GM12801 (cell line): ENCODE data around the gene GPATCH2L.

Experiments used
- TF ChIP-seq, protein P1 (sequence below): IDR thresholded peaks from one replicate; pipeline ENCODE4 v1.5.1; 2011; ENCODE audit warnings: control low read depth; ENCODE audit not compliant: insufficient read length; ENCODE audit errors: extremely low read depth

The GPATCH2L gene

DNA sequence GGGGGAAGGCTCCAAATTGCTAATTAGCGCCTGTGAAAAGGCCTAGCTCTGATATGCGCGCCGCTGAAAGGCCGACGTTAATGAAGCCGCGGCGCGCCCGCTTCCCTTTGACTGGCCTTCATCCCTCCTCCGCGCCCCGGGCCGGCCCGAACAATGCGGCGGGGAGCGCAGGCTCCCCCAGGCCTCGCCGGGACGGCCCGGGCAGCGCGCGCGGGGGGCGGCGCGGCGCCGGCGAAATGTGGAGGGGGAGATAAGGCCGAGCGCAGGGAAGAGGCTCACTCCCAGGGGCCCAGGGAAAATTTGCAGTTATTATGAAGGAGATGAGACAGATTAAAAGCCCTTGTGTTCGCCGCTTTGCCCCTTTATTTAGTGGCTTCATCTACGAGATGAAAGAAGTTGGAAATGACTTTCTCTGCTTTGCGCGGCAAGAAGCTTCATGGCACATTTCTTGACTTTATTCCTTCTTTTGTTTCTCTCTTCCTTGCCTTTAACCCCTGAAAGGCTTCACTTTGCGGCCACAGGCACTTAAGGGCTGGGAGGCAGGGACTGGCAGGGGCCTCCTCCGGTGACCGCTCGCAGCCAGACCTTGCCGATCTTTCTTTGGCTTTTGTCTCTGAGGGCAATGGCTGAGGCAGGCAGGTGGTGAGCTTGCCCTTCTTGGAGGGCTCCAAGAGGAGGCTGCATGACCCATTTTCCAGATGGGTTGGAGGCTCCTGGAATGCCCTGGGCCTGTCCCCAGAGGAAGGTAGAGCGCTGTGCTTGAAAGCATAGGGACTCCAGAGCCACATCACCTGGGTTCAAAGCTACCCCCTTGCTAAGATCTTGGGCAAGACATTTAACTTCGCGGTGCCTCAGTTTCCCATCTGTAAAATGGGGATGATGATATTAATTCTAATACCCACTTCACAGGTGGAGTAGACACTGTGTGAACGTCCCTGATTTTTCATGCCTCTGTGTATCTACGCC lies 12.7 kb upstream of the GPATCH2L start:
- TF ChIP-seq, protein P1, sequence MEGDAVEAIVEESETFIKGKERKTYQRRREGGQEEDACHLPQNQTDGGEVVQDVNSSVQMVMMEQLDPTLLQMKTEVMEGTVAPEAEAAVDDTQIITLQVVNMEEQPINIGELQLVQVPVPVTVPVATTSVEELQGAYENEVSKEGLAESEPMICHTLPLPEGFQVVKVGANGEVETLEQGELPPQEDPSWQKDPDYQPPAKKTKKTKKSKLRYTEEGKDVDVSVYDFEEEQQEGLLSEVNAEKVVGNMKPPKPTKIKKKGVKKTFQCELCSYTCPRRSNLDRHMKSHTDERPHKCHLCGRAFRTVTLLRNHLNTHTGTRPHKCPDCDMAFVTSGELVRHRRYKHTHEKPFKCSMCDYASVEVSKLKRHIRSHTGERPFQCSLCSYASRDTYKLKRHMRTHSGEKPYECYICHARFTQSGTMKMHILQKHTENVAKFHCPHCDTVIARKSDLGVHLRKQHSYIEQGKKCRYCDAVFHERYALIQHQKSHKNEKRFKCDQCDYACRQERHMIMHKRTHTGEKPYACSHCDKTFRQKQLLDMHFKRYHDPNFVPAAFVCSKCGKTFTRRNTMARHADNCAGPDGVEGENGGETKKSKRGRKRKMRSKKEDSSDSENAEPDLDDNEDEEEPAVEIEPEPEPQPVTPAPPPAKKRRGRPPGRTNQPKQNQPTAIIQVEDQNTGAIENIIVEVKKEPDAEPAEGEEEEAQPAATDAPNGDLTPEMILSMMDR, result no peak

DNA sequence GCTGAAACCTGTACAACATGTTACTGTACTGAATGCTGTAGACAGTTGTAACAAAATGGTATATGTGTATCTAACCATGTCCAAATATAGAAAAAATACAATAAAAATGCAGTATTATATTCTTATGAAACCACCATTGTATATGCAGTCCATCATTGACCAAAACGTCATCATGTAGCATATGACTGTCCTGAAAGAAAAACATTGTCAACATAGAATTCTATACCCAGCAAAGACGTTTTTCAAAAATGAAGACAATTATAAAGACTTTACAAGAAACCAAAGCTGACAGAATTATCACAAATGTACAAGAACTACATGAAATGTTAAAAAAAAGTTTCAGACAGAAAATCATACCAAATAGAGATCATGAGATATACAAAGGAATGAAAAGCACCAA lies 8.1 kb upstream of the GPATCH2L start:
- TF ChIP-seq, protein P1, result no peak

- TF ChIP-seq, protein P1, result no peak
These were observed 4.7 kb upstream of the GPATCH2L start for GRCh38 chr14:76146976-76147375.

GRCh38 chr14:76149196-76149595 lies 2.5 kb upstream of the GPATCH2L start:
- TF ChIP-seq, protein P1, result no peak

GRCh38 chr14:76152333-76152681 lies 585 bp downstream of the GPATCH2L start:
- TF ChIP-seq, protein P1, result no peak

GRCh38 chr14:76153919-76154318 lies 2.2 kb downstream of the GPATCH2L start:
- TF ChIP-seq, protein P1, result no peak

DNA sequence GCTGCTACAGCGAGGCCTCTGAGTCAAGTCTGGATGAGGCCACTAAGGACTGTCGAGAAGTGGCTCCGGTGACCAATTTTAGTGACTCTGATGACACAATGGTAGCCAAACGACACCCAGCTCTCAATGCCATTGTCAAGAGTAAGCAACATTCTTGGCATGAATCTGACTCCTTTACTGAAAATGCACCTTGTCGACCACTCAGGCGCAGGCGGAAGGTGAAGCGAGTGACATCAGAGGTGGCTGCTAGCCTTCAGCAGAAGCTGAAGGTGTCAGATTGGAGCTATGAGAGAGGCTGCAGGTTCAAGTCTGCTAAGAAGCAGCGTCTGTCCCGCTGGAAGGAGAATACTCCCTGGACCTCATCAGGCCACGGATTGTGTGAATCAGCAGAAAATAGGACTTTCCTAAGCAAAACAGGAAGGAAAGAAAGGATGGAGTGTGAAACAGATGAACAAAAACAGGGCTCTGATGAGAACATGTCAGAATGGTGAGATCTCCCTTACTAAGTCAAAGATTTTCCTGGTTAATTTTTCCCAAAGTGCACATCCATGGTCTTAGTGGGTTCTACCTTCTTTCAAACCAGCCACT lies 2.9 kb downstream of the GPATCH2L start:
- TF ChIP-seq, protein P1, result no peak
